MCF 10A (cell line): ENCODE data around the gene ATG4D. TPM values are rescaled to one million over a fixed set of nuclear protein-coding genes. Genes with fewer than 3 reads are reported as not detected.

ENCODE experiments used
- BruUV-seq: library from RNA; stranded (reverse); fragments of 400-500 nt; replicated peaks from 2 replicates; lab custom pipeline; 2021; lab: Mats Ljungman, UMichigan
- CTCF ChIA-PET: fragments of 300-600 bp; sonication (Branson Sonifier 250); formaldehyde crosslinking; extraction: SDS; loops from one replicate; lab custom pipeline; 2021; ENCODE audit warnings: antibody characterized with exemption, inconsistent platforms; lab: Yijun Ruan, JAX
- POLR2A ChIA-PET: fragments of 300-600, 350-650 bp; sonication (Branson Sonifier 250); formaldehyde crosslinking; extraction: SDS; loops from one replicate; lab custom pipeline; 2020; ENCODE audit warnings: antibody characterized with exemption, inconsistent platforms; lab: Yijun Ruan, JAX
- DNase-seq: peaks from one replicate; pipeline ENCODE4 v3.0.0-alpha.2; 2018; ENCODE audit not compliant: unreplicated experiment
- H3K27ac Mint-ChIP-seq: one replicate; pipeline ENCODE4 v1.8.0; 2022; ENCODE audit warnings: mild to moderate bottlenecking, low read depth, mixed read lengths; ENCODE audit not compliant: unreplicated experiment
- H3K27me3 Mint-ChIP-seq: one replicate; pipeline ENCODE4 v1.8.0; 2022; ENCODE audit warnings: mixed read lengths; ENCODE audit not compliant: insufficient read depth, unreplicated experiment
- H3K36me3 Mint-ChIP-seq: one replicate; pipeline ENCODE4 v1.8.0; 2022; ENCODE audit warnings: mild to moderate bottlenecking, moderate library complexity, mixed read lengths; ENCODE audit not compliant: insufficient read depth, unreplicated experiment
- H3K4me1 Mint-ChIP-seq: one replicate; pipeline ENCODE4 v1.8.0; 2022; ENCODE audit warnings: mixed read lengths; ENCODE audit not compliant: insufficient read depth, unreplicated experiment
- H3K4me3 Mint-ChIP-seq: one replicate; pipeline ENCODE4 v1.8.0; 2022; ENCODE audit warnings: mild to moderate bottlenecking, moderate library complexity, mixed read lengths; ENCODE audit not compliant: unreplicated experiment
- H3K9me3 Mint-ChIP-seq: one replicate; pipeline ENCODE4 v1.8.0; 2022; ENCODE audit warnings: mixed read lengths; ENCODE audit not compliant: unreplicated experiment
- intact Hi-C: fragments of 100-400 bp; cut with micrococcal nuclease; formaldehyde crosslinking; loops from 2 replicates; pipeline ENCODE4 v1.14.1; 2022
- total RNA-seq: library from RNA; stranded (reverse); gene quantifications from 2 replicates; pipeline ENCODE4 v1.2.3, GENCODE V29; 2022
- TF ChIP-seq, protein P1 (sequence below): fragments of 200-600 bp; IDR thresholded peaks from one replicate; pipeline ENCODE4 v1.8.0; 2022; ENCODE audit warnings: antibody characterized with exemption, mild to moderate bottlenecking; ENCODE audit not compliant: unreplicated experiment

The ATG4D gene
- total RNA-seq, 1 experiment from 2014 or later = 22.6 TPM

DNA sequence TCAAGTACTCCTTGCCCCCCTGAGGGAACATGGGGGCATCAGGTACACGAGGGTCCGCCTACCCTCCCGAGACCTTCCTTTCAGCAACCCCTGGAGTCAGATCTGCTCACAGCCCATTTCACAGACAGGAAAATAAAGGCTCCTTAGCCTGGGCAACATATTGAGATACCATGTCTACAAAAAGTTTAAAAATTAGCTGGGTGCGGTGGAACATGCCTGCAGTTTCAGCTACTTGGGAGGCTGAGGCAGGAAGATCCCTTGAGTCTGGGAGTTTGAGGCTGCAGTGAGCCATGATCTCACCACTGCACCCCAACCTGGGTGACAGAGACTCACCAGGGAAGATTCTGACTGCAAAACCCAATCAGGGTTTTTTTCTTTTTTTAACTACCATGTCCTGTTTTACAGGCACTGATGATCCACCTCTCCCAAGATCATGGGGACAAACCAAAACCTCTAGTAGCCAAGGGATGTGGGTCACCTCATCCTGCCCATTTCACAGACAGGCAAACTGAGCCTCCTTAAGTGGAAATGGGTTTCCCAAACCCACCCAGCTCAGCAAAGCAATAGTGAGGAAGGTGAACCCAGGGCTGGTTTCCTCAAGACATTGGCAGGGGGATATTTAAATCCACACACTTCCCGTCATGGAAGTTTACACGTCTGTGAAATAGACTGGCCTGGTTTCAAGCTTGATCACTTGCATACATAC is 31.5 kb downstream of the ATG4D start:
- TF ChIP-seq, protein P1, sequence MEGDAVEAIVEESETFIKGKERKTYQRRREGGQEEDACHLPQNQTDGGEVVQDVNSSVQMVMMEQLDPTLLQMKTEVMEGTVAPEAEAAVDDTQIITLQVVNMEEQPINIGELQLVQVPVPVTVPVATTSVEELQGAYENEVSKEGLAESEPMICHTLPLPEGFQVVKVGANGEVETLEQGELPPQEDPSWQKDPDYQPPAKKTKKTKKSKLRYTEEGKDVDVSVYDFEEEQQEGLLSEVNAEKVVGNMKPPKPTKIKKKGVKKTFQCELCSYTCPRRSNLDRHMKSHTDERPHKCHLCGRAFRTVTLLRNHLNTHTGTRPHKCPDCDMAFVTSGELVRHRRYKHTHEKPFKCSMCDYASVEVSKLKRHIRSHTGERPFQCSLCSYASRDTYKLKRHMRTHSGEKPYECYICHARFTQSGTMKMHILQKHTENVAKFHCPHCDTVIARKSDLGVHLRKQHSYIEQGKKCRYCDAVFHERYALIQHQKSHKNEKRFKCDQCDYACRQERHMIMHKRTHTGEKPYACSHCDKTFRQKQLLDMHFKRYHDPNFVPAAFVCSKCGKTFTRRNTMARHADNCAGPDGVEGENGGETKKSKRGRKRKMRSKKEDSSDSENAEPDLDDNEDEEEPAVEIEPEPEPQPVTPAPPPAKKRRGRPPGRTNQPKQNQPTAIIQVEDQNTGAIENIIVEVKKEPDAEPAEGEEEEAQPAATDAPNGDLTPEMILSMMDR = no peak

DNA sequence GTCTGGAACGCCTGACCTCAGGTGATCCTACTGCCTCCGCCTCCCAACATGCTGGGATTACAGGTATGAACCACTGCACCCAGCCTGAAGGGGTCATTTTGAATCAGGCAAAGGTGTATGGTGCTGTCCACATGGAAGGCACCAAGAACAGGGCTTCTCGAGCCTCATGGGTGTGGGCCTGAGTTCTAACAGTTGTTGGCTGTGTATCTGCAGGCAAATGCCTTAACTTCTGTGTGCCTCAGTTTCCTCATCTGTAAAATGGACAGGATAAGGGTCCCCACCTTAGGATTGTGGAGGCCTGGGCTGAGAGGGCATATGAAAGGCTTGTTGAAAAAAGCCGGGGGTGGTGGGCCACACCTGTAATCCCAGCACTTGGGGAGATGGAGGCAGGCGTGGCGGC is 34.2 kb downstream of the ATG4D start:
- no TSS peak for BruUV-seq
- no peaks in the 10 kb centered on the region for H3K9me3 Mint-ChIP-seq
- peaks cover 10% of the 10 kb centered on the region for H3K36me3 Mint-ChIP-seq
- ChIA-PET CTCF (interaction anchor here (0.8 to 9.3 kb wide), 2 partner anchors 66 to 121 kb away, joined by 3 to 248 read pairs; no protein-coding TSS in a partner anchor), POLR2A (no interaction called here)
- intact Hi-C loops = no loop called here
- H3K27ac Mint-ChIP-seq = no peak overlapping the region
- no peaks in the 10 kb centered on the region for H3K4me1 Mint-ChIP-seq
- no peak for DNase-seq
- TF ChIP-seq, protein P1 = no peak
- no peaks in the 10 kb centered on the region for H3K27me3 Mint-ChIP-seq
- H3K4me3 Mint-ChIP-seq = no peak overlapping the region

More for the DNA sequence above, 31.5 kb downstream of the ATG4D start:
- Mint-ChIP-seq H3K27ac (no peak overlapping the region), H3K36me3 (peaks cover 6% of the 10 kb centered on the region), H3K4me3 (no peak overlapping the region), H3K27me3 (no peaks in the 10 kb centered on the region), H3K9me3 (no peaks in the 10 kb centered on the region), H3K4me1 (no peaks in the 10 kb centered on the region)
- CTCF ChIA-PET = interaction anchor here (0.6 to 0.9 kb wide), 3 partner anchors 91 to 234 kb away, joined by 4 to 5 read pairs (median 4); no protein-coding TSS in a partner anchor
- POLR2A ChIA-PET = no interaction called here
- BruUV-seq = no TSS peak
- no peak for DNase-seq
- intact Hi-C loops = no loop called here

DNA sequence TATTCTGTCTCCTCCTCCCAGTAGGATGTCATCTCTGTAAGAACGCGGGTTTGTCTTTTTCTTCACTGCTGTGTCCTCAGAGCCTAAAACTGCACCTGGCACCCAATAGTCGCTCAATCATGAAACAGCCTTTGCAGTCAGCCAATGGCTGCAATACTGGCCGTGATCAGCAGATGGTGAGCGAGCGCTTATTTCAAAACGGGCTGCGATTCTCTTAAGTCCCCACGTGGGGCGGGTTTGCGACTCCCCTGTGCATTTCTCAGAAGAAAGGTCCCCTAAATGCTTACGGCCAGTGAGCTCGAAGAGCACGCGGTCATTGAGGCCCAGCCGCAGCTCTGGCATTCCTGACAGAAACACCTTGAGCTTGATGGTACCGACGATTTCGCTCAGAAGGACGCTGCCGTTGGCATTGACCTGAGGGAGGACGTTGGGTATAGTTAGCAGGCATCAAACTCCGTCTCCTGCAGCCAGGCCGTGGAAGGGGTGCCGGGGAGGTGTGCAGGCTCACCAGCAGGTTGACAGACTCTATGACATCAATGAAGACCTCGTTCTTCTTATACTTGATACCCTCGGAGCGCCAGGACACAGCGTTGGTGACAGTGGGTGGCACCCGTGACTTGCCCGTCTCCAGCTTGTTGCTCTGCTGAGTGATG is 37.4 kb downstream of the ATG4D start:
- Mint-ChIP-seq H3K27ac (no peak overlapping the region), H3K9me3 (no peaks in the 10 kb centered on the region), H3K4me1 (no peaks in the 10 kb centered on the region), H3K27me3 (no peaks in the 10 kb centered on the region), H3K36me3 (peaks cover 10% of the 10 kb centered on the region), H3K4me3 (no peak overlapping the region)
- DNase-seq = peak; percentile 89
- POLR2A ChIA-PET = interaction anchor here (0.6 to 1.5 kb wide), 5 partner anchors 15 to 112 kb away, joined by 3 to 6 read pairs (median 3); no protein-coding TSS in a partner anchor
- intact Hi-C loops = loop anchor here (1.0 kb wide), 2 partner anchors 63 to 118 kb away; no protein-coding TSS in a partner anchor
- CTCF ChIA-PET = interaction anchor here (0.5 to 9.3 kb wide), 55 partner anchors 8 to 576 kb away, joined by 3 to 248 read pairs (median 4); partner anchors contain the start of genes QTRT1 and TMED1
- BruUV-seq = no TSS peak
- TF ChIP-seq, protein P1 = peak; percentile 98

DNA sequence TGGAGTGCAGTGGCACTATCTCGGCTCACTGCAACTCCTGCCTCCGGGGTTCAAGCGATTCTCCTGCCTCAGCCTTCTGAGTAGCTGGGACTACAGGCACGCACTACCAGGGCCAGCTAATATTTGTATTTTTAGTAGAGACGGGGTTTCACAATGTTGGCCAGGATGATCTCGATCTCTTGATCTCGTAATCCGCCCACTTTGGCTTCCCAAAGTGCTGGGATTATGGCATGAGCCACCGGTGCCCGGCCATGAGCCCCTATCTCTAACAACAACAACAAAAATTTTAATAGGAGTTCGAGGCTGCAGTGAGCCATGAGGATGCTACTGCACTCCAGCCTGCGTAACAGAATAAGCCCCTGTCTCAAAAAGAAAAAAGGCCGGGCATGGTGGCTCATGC is 38.4 kb downstream of the ATG4D start:
- H3K27me3 Mint-ChIP-seq = peaks cover 7% of the 10 kb centered on the region
- CTCF ChIA-PET = interaction anchor here (0.6 to 9.3 kb wide), 34 partner anchors 7 to 454 kb away, joined by 3 to 248 read pairs (median 8); partner anchors contain the start of gene QTRT1
- intact Hi-C loops = no loop called here
- H3K4me3 Mint-ChIP-seq = no peak overlapping the region
- H3K36me3 Mint-ChIP-seq = peaks cover 10% of the 10 kb centered on the region
- no peaks in the 10 kb centered on the region for H3K9me3 Mint-ChIP-seq
- no peaks in the 10 kb centered on the region for H3K4me1 Mint-ChIP-seq
- POLR2A ChIA-PET = interaction anchor here (0.7 to 1.3 kb wide), 4 partner anchors 13 to 1035 kb away, joined by 3 read pairs; no protein-coding TSS in a partner anchor
- TF ChIP-seq, protein P1 = no peak
- no TSS peak for BruUV-seq
- no peak overlapping the region for H3K27ac Mint-ChIP-seq
- no peak for DNase-seq
